K562 (cell line): Measurements from ENCODE around the gene ZNF407. TPM values are rescaled to one million over a fixed set of nuclear protein-coding genes. Genes with fewer than 3 reads are reported as not detected.

Source experiments
- ASH1L ChIP-seq: fragments of 450-650 bp; IDR thresholded peaks from 2 replicates; pipeline ENCODE4 v1.6.1; 2018; ENCODE audit warnings: borderline replicate concordance, mild to moderate bottlenecking, low read depth; ENCODE audit not compliant: partially characterized antibody
- CBX3 ChIP-seq, 2 experiments: IDR thresholded peaks; 1 replicate in 1 of 2; 2 replicates in 1 of 2; pipeline ENCODE4 v1.6.1; 2012; ENCODE audit warnings: inconsistent platforms in 2 of 2, low read length in 2 of 2, borderline replicate concordance in 1 of 2, control low read depth in 1 of 2
- CREM ChIP-seq: IDR thresholded peaks from 2 replicates; pipeline ENCODE4 v1.6.1; 2014; ENCODE audit warnings: antibody characterized with exemption, low read depth
- ETV6 ChIP-seq, 3 experiments: fragments of 150-350 bp in 1 of 3; sonication (generic) in 1 of 3; formaldehyde crosslinking in 1 of 3; IDR thresholded peaks; 2 replicates each; pipeline versions ENCODE4 v1.6.1 to v1.8.0; 2014 to 2022; ENCODE audit warnings: borderline replicate concordance in 2 of 3, low read depth in 2 of 3, antibody characterized with exemption in 1 of 3, low read length in 1 of 3, mild to moderate bottlenecking in 1 of 3, missing genetic modification reagents in 1 of 3
- IFI16 ChIP-seq: fragments of 250-450 bp; sonication (Bioruptor Pico); IDR thresholded peaks from 2 replicates; pipeline ENCODE4 v2.1.2; 2022; ENCODE audit warnings: mild to moderate bottlenecking, inconsistent platforms
- JUN ChIP-seq, 2 experiments: sonication (generic) in 1 of 2; formaldehyde crosslinking in 1 of 2; IDR thresholded peaks; 2 replicates each; pipeline versions ENCODE4 v1.6.1 to v1.8.0; 2012 to 2022; ENCODE audit warnings: borderline replicate concordance in 2 of 2, mild to moderate bottlenecking in 2 of 2, improper control_type of control experiment in 1 of 2, low read depth in 1 of 2, low read length in 1 of 2, missing genetic modification reagents in 1 of 2
- MAZ ChIP-seq, 2 experiments: fragments of 450-650 bp in 1 of 2; sonication (generic) in 1 of 2; formaldehyde crosslinking; IDR thresholded peaks in 1 of 2; conservative IDR thresholded peaks in 1 of 2; 2 replicates each; pipeline versions ENCODE4 v1.4.0 to v1.5.0; 2020; ENCODE audit warnings: mild to moderate bottlenecking in 1 of 2, missing genetic modification reagents in 1 of 2
- MCM7 ChIP-seq, 2 experiments: fragments of 450-650 bp; IDR thresholded peaks; 2 replicates each; pipeline ENCODE4 v1.6.1; 2016 to 2018
- MEIS2 ChIP-seq: fragments of 450-650 bp; IDR thresholded peaks from 2 replicates; pipeline ENCODE4 v1.6.1; 2014; ENCODE audit warnings: mild to moderate bottlenecking; ENCODE audit not compliant: partially characterized antibody
- MYBL2 ChIP-seq, 2 experiments: fragments of 450-650 bp in 1 of 2; sonication (generic) in 1 of 2; formaldehyde crosslinking in 1 of 2; IDR thresholded peaks; 2 replicates each; pipeline versions ENCODE4 v1.6.1 to v1.8.1; 2017 to 2022; ENCODE audit warnings: borderline replicate concordance in 1 of 2, inconsistent platforms in 1 of 2, low read depth in 1 of 2, mild to moderate bottlenecking in 1 of 2, missing genetic modification reagents in 1 of 2, moderate library complexity in 1 of 2
- NBN ChIP-seq: fragments of 450-650 bp; IDR thresholded peaks from 2 replicates; pipeline ENCODE4 v1.6.1; 2016; ENCODE audit warnings: low read depth, mild to moderate bottlenecking
- OTX1 ChIP-seq: fragments of 450-650 bp; formaldehyde crosslinking; IDR thresholded peaks from 2 replicates; pipeline ENCODE4 v1.4.0; 2022; ENCODE audit warnings: mild to moderate bottlenecking
- POLR2B ChIP-seq: fragments of 450-650 bp; IDR thresholded peaks from 2 replicates; pipeline ENCODE4 v1.6.1; 2018; ENCODE audit warnings: low read depth; ENCODE audit not compliant: partially characterized antibody
- PPARD ChIP-seq: fragments of 250-450 bp; sonication (Bioruptor Pico); IDR thresholded peaks from 2 replicates; pipeline ENCODE4 v1.8.0; 2022; ENCODE audit warnings: inconsistent platforms, mild to moderate bottlenecking, moderate library complexity
- PRPF4 ChIP-seq: fragments of 200-400 bp; formaldehyde crosslinking; IDR thresholded peaks from one replicate; pipeline ENCODE4 v1.6.1; 2017; ENCODE audit warnings: low read length, low read depth, mild to moderate bottlenecking; ENCODE audit not compliant: insufficient read depth, poor library complexity, severe bottlenecking
- SREBF1 ChIP-seq: fragments of 150-350 bp; IDR thresholded peaks from 2 replicates; pipeline ENCODE4 v1.6.1; 2014; ENCODE audit warnings: antibody characterized with exemption, low read depth, low read length, borderline replicate concordance
- YY1 ChIP-seq, 3 experiments: IDR thresholded peaks; 2 replicates each; pipeline ENCODE4 v1.6.1; 2011; ENCODE audit warnings: low read length in 2 of 3, mild to moderate bottlenecking in 2 of 3, moderate library complexity in 2 of 3, borderline replicate concordance in 1 of 3, control low read depth in 1 of 3, low read depth in 1 of 3; ENCODE audit not compliant: insufficient read depth in 3 of 3, insufficient replicate concordance in 2 of 3, control insufficient read depth in 1 of 3, insufficient read length in 1 of 3; ENCODE audit errors: extremely low read depth in 1 of 3
- ZBTB12 ChIP-seq: fragments of 250-450 bp; sonication (Bioruptor Pico); IDR thresholded peaks from 2 replicates; pipeline ENCODE4 v1.4.0; 2020
- ZBTB49 ChIP-seq: sonication (generic); formaldehyde crosslinking; IDR thresholded peaks from 2 replicates; pipeline ENCODE4 v1.8.0; 2022; ENCODE audit warnings: missing genetic modification reagents, mild to moderate bottlenecking, borderline replicate concordance
- ZNF24 ChIP-seq: fragments of 450-650 bp; IDR thresholded peaks from 2 replicates; pipeline ENCODE4 v1.6.1; 2016
- ZNF561 ChIP-seq: fragments of 450-650 bp; formaldehyde crosslinking; conservative IDR thresholded peaks from 2 replicates; pipeline ENCODE4 v1.4.0; 2020; ENCODE audit warnings: mild to moderate bottlenecking, moderate library complexity
- ZNF584 ChIP-seq: fragments of 200-800 bp; sonication (Bioruptor generic); IDR thresholded peaks from 2 replicates; pipeline ENCODE4 v1.6.1; 2016; ENCODE audit warnings: low read depth, mild to moderate bottlenecking, missing genetic modification characterization, missing compliant biosample characterization
- ZNF75A ChIP-seq: fragments of 450-650 bp; formaldehyde crosslinking; IDR thresholded peaks from 2 replicates; pipeline ENCODE4 v1.4.0; 2020; ENCODE audit warnings: mild to moderate bottlenecking
- polyA plus RNA-seq, 8 experiments: library from polyadenylated mRNA; depleted of rRNA in 4 of 8; stranded (reverse) in 5 of 8; unstranded in 3 of 8; fragments of >200 nt; fragmentation: Nextera tagmentation in 2 of 8; fragmentation: Illumina TruSeq in 1 of 8; extraction: Ambion mirVana in 2 of 8; extraction: Trizol in 1 of 8; gene quantifications; 2 replicates each; pipeline versions ENCODE4 v1.2.1 to v1.2.3, GENCODE V29; 2011 to 2014; ENCODE audit warnings: inconsistent platforms in 1 of 8, missing spikeins in 1 of 8
- total RNA-seq, 7 experiments: library from RNA; depleted of rRNA in 6 of 7; stranded (reverse); fragments of >200 nt in 6 of 7; fragmentation: Illumina TruSeq in 2 of 7; extraction: Trizol in 2 of 7; gene quantifications; 2 replicates each; pipeline versions ENCODE4 v1.2.1 to v1.2.3, GENCODE V29; 2011 to 2021; ENCODE audit warnings: low replicate concordance in 1 of 7

The ZNF407 gene
- total and polyA plus RNA-seq, 9 of the 15 experiments (the other 6 are each of a cell fraction or from before 2014, with no cell fraction given): 0.21 to 5.4 (median 2.3) TPM

GRCh38 chr18:74861154-74861553 lies 263.5 kb downstream of the ZNF407 start (continued):
- no peak for TF ChIP-seq SREBF1
- no peak for TF ChIP-seq ZBTB12 (CRISPR knock-in tag)
- TF ChIP-seq MAZ (CRISPR knock-in tag; conservative IDR thresholded peaks at IDR 0.05 in 1 of 2, IDR thresholded peaks at IDR 0.05 in 1 of 2): no peak
- peak; percentile 40; the same call in 1 of the 2 replicates for TF ChIP-seq CREM
- TF ChIP-seq PPARD (CRISPR knock-in tag): no peak
- TF ChIP-seq PRPF4: no peak
- TF ChIP-seq POLR2B: no peak
- TF ChIP-seq ETV6 (IDR thresholded peaks at IDR 0.05; ENCODE audit: borderline replicate concordance in 1 of 2, low read depth in 2 of 2, low read length in 1 of 2): no peak
- TF ChIP-seq ETV6 (CRISPR knock-in tag; IDR thresholded peaks at IDR 0.05; ENCODE audit: borderline replicate concordance): no peak
- TF ChIP-seq MEIS2: peak; percentile 90
- no peak for TF ChIP-seq NBN
- TF ChIP-seq ZNF561 (CRISPR knock-in tag): no peak
- TF ChIP-seq JUN (IDR thresholded peaks at IDR 0.05; ENCODE audit: borderline replicate concordance, low read depth, low read length): 0 out of 2 replicates have a peak, but pooled peaks have one; percentile 41
- no peak for TF ChIP-seq JUN (CRISPR knock-in tag; IDR thresholded peaks at IDR 0.05; ENCODE audit: borderline replicate concordance)
- no peak for TF ChIP-seq OTX1 (CRISPR knock-in tag)
- no peak for TF ChIP-seq MYBL2 (IDR thresholded peaks at IDR 0.05; ENCODE audit: low read depth)
- no peak for TF ChIP-seq MYBL2 (CRISPR knock-in tag; IDR thresholded peaks at IDR 0.05; ENCODE audit: borderline replicate concordance)
- TF ChIP-seq ZNF75A (CRISPR knock-in tag): no peak
- no peak for TF ChIP-seq ZBTB49 (CRISPR knock-in tag)
- no peak for TF ChIP-seq ASH1L
- no peak for TF ChIP-seq IFI16 (CRISPR knock-in tag)
- no peak for TF ChIP-seq MCM7 (IDR thresholded peaks at IDR 0.05)
- no peak for TF ChIP-seq ZNF584
- TF ChIP-seq ZNF24: no peak
- TF ChIP-seq YY1 (IDR thresholded peaks at IDR 0.05; ENCODE audit: borderline replicate concordance in 1 of 3, control insufficient read depth in 1 of 3, extremely low read depth in 1 of 3, insufficient read depth in 3 of 3, insufficient read length in 1 of 3, insufficient replicate concordance in 2 of 3, low read depth in 1 of 3, low read length in 2 of 3): no peak
- TF ChIP-seq CBX3 (IDR thresholded peaks at IDR 0.05; ENCODE audit: borderline replicate concordance in 1 of 2, low read length in 2 of 2): no peak
